K562 (cell line): ENCODE measurements around the gene EFEMP2. TPM values are rescaled to one million over a fixed set of nuclear protein-coding genes. Genes with fewer than 3 reads are reported as not detected.

Source experiments
- ARID1B ChIP-seq: fragments of 450-650 bp; IDR thresholded peaks from 2 replicates; pipeline ENCODE4 v1.6.1; 2016; ENCODE audit warnings: antibody characterized with exemption, mild to moderate bottlenecking, inconsistent platforms
- BACH1 ChIP-seq: fragments of 200-800 bp; sonication (Bioruptor generic); IDR thresholded peaks from 2 replicates; pipeline ENCODE4 v1.6.1; 2016; ENCODE audit warnings: missing genetic modification characterization, missing compliant biosample characterization
- CBX3 ChIP-seq, 2 experiments: IDR thresholded peaks; 1 replicate in 1 of 2; 2 replicates in 1 of 2; pipeline ENCODE4 v1.6.1; 2012; ENCODE audit warnings: inconsistent platforms in 2 of 2, low read length in 2 of 2, borderline replicate concordance in 1 of 2, control low read depth in 1 of 2
- CHD1 ChIP-seq: fragments of 200-600 bp; sonication (generic); IDR thresholded peaks from one replicate; pipeline ENCODE4 v1.6.1; 2012; ENCODE audit warnings: mild to moderate bottlenecking, moderate library complexity, low read length, inconsistent platforms
- COPS2 ChIP-seq: fragments of 450-650 bp; conservative IDR thresholded peaks from 2 replicates; pipeline ENCODE4 v1.6.1; 2016; ENCODE audit warnings: mild to moderate bottlenecking, moderate library complexity
- HEY1 ChIP-seq: fragments of 250-450 bp; sonication (Bioruptor Pico); IDR thresholded peaks from 2 replicates; pipeline ENCODE4 v1.5.0; 2020; ENCODE audit warnings: mild to moderate bottlenecking, moderate library complexity, borderline replicate concordance
- KLF13 ChIP-seq: fragments of 450-650 bp; IDR thresholded peaks from 2 replicates; pipeline ENCODE4 v1.6.1; 2016; ENCODE audit warnings: missing genetic modification characterization, low read depth, mild to moderate bottlenecking, missing compliant biosample characterization, moderate library complexity, borderline replicate concordance
- MBD2 ChIP-seq: sonication (generic); IDR thresholded peaks from 2 replicates; pipeline ENCODE4 v1.6.1; 2016; ENCODE audit warnings: low read depth, borderline replicate concordance
- MIER1 ChIP-seq: fragments of 450-650 bp; IDR thresholded peaks from 2 replicates; pipeline ENCODE4 v1.6.1; 2016; ENCODE audit warnings: antibody characterized with exemption, mild to moderate bottlenecking, low read depth
- SMC3 ChIP-seq: conservative IDR thresholded peaks from 2 replicates; pipeline ENCODE4 v1.6.1; 2011; ENCODE audit warnings: low read depth, low read length, improper control_type of control experiment; ENCODE audit not compliant: insufficient read depth
- TBP ChIP-seq: optimal IDR thresholded peaks from 2 replicates; pipeline ENCODE3; 2011; ENCODE audit warnings: low read depth, low read length, improper control_type of control experiment
- TEAD4 ChIP-seq, 2 experiments: sonication (generic) in 1 of 2; formaldehyde crosslinking in 1 of 2; IDR thresholded peaks; 2 replicates each; pipeline versions ENCODE4 v1.6.1 to v1.8.0; 2012 to 2022; ENCODE audit warnings: borderline replicate concordance in 1 of 2, inconsistent platforms in 1 of 2, low read length in 1 of 2, mild to moderate bottlenecking in 1 of 2, missing genetic modification reagents in 1 of 2
- ZFPM2 ChIP-seq: fragments of 250-450 bp; sonication (Bioruptor Pico); IDR thresholded peaks from 2 replicates; pipeline ENCODE4 v1.5.1; 2022; ENCODE audit warnings: mild to moderate bottlenecking
- ZNF586 ChIP-seq: fragments of 450-650 bp; formaldehyde crosslinking; conservative IDR thresholded peaks from 2 replicates; pipeline ENCODE4 v1.4.0; 2020; ENCODE audit warnings: mild to moderate bottlenecking, moderate library complexity
- ZNF589 ChIP-seq: fragments of 200-800 bp; sonication (Bioruptor generic); IDR thresholded peaks from 2 replicates; pipeline ENCODE4 v1.6.1; 2016; ENCODE audit warnings: low read depth, missing genetic modification characterization, missing compliant biosample characterization
- ZNF699 ChIP-seq: fragments of 250-450 bp; sonication (Bioruptor Pico); IDR thresholded peaks from 2 replicates; pipeline ENCODE4 v1.8.0; 2021; ENCODE audit warnings: mild to moderate bottlenecking, moderate library complexity; ENCODE audit not compliant: insufficient replicate concordance
- polyA plus RNA-seq, 8 experiments: library from polyadenylated mRNA; depleted of rRNA in 4 of 8; stranded (reverse) in 5 of 8; unstranded in 3 of 8; fragments of >200 nt; fragmentation: Nextera tagmentation in 2 of 8; fragmentation: Illumina TruSeq in 1 of 8; extraction: Ambion mirVana in 2 of 8; extraction: Trizol in 1 of 8; gene quantifications; 2 replicates each; pipeline versions ENCODE4 v1.2.1 to v1.2.3, GENCODE V29; 2011 to 2014; ENCODE audit warnings: inconsistent platforms in 1 of 8, missing spikeins in 1 of 8
- total RNA-seq, 7 experiments: library from RNA; depleted of rRNA in 6 of 7; stranded (reverse); fragments of >200 nt in 6 of 7; fragmentation: Illumina TruSeq in 2 of 7; extraction: Trizol in 2 of 7; gene quantifications; 2 replicates each; pipeline versions ENCODE4 v1.2.1 to v1.2.3, GENCODE V29; 2011 to 2021; ENCODE audit warnings: low replicate concordance in 1 of 7
- TF ChIP-seq, protein P1 (sequence below): fragments of 450-650 bp; IDR thresholded peaks from 2 replicates; pipeline ENCODE4 v1.6.1; 2016; ENCODE audit warnings: missing biosample characterization, missing genetic modification characterization
- TF ChIP-seq, protein P2 (sequence below): fragments of 200-800 bp; sonication (Bioruptor generic); IDR thresholded peaks from 2 replicates; pipeline ENCODE4 v1.6.1; 2017; ENCODE audit warnings: missing genetic modification characterization, missing compliant biosample characterization
- TF ChIP-seq, protein P3 (sequence below): fragments of 250-450 bp; sonication (Bioruptor Pico); IDR thresholded peaks from 2 replicates; pipeline ENCODE4 v1.5.1; 2021; ENCODE audit warnings: mild to moderate bottlenecking
- TF ChIP-seq, protein P4 (sequence below): IDR thresholded peaks from 2 replicates; pipeline ENCODE4 v1.6.1; 2016; ENCODE audit warnings: missing genetic modification characterization, missing compliant biosample characterization
- TF ChIP-seq, protein P5 (sequence below): fragments of 250-450 bp; sonication (Bioruptor Pico); IDR thresholded peaks from 2 replicates; pipeline ENCODE4 v1.9.0; 2021; ENCODE audit warnings: mild to moderate bottlenecking

EFEMP2 gene
- total and polyA plus RNA-seq, 9 of the 15 experiments (the other 6 are each of a cell fraction or from before 2014, with no cell fraction given), result 0.07 to 2.9 (median 0.69) TPM; not detected in 1

DNA sequence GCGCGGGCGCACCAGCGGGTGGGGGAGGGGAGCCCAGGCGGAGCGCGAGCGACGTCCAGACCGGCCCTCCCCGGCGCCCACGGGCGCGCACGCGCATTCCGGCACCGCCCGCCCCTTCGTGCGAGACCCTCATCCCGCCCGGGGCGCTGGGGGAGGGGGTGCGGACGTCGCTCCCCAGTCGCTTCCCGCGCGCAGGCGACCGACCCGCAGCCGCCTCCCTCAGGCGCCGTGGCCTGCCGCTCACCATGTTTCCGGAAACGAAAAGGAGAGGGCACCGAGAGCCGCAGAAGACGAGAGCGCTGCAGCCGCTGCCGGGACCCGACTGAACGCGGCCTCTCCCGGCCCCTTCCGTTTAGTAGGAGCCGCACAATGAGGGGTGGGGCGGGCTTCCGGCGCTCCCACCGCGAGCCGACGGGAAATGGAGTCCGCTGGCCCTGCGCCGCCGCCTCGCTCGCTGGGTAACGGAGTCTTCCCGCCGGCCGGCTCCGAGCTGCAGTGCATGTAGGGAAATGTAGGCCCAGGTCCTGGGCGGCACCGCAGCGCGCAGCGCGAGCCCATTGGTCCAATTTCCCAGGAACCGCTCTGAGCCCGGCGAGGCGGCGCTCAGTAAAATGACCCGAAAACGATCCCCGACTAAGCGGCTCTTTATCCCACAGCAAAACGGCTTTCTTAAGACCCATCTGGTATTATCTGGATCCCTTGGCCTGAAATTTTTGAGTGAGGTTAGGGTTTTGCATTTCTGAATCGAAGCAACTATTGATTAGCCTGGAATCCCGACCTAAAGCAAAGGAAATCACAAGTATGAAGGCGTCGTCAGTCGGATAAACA is 14.5 kb downstream of the EFEMP2 start, which contains the start of gene CFL1 (continued):
- TF ChIP-seq, protein P1, sequence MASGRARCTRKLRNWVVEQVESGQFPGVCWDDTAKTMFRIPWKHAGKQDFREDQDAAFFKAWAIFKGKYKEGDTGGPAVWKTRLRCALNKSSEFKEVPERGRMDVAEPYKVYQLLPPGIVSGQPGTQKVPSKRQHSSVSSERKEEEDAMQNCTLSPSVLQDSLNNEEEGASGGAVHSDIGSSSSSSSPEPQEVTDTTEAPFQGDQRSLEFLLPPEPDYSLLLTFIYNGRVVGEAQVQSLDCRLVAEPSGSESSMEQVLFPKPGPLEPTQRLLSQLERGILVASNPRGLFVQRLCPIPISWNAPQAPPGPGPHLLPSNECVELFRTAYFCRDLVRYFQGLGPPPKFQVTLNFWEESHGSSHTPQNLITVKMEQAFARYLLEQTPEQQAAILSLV, result no peak
- no peak for TF ChIP-seq BACH1
- peak; percentile 81 for TF ChIP-seq MBD2
- no peak for TF ChIP-seq TBP
- TF ChIP-seq ZFPM2, result no peak
- TF ChIP-seq ZNF586 (CRISPR knock-in tag), result no peak
- TF ChIP-seq ZNF589 (CRISPR knock-in tag), result no peak; the same call in 1 of the 2 replicates
- no peak for TF ChIP-seq MIER1
- no peak for TF ChIP-seq SMC3
- no peak for TF ChIP-seq CBX3 (IDR thresholded peaks at IDR 0.05; ENCODE audit: borderline replicate concordance in 1 of 2, low read length in 2 of 2)
- TF ChIP-seq CHD1, result no peak
- TF ChIP-seq TEAD4 (IDR thresholded peaks at IDR 0.05; ENCODE audit: low read length), result no peak; the same call in 1 of the 2 replicates
- TF ChIP-seq TEAD4 (CRISPR knock-in tag; IDR thresholded peaks at IDR 0.05; ENCODE audit: borderline replicate concordance), result no peak
- TF ChIP-seq HEY1 (CRISPR knock-in tag), result no peak
- TF ChIP-seq, protein P2, sequence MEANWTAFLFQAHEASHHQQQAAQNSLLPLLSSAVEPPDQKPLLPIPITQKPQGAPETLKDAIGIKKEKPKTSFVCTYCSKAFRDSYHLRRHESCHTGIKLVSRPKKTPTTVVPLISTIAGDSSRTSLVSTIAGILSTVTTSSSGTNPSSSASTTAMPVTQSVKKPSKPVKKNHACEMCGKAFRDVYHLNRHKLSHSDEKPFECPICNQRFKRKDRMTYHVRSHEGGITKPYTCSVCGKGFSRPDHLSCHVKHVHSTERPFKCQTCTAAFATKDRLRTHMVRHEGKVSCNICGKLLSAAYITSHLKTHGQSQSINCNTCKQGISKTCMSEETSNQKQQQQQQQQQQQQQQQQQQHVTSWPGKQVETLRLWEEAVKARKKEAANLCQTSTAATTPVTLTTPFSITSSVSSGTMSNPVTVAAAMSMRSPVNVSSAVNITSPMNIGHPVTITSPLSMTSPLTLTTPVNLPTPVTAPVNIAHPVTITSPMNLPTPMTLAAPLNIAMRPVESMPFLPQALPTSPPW (CRISPR knock-in tag), result peak; percentile 88
- TF ChIP-seq, protein P3, sequence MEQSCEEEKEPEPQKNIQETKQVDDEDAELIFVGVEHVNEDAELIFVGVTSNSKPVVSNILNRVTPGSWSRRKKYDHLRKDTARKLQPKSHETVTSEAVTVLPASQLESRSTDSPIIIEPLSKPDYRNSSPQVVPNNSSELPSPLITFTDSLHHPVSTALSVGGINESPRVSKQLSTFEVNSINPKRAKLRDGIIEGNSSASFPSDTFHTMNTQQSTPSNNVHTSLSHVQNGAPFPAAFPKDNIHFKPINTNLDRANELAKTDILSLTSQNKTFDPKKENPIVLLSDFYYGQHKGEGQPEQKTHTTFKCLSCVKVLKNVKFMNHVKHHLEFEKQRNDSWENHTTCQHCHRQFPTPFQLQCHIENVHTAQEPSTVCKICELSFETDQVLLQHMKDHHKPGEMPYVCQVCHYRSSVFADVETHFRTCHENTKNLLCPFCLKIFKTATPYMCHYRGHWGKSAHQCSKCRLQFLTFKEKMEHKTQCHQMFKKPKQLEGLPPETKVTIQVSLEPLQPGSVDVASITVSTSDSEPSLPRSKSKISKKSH, result no peak
- TF ChIP-seq ZNF699 (CRISPR knock-in tag), result no peak
- no peak for TF ChIP-seq ARID1B
- TF ChIP-seq, protein P4, sequence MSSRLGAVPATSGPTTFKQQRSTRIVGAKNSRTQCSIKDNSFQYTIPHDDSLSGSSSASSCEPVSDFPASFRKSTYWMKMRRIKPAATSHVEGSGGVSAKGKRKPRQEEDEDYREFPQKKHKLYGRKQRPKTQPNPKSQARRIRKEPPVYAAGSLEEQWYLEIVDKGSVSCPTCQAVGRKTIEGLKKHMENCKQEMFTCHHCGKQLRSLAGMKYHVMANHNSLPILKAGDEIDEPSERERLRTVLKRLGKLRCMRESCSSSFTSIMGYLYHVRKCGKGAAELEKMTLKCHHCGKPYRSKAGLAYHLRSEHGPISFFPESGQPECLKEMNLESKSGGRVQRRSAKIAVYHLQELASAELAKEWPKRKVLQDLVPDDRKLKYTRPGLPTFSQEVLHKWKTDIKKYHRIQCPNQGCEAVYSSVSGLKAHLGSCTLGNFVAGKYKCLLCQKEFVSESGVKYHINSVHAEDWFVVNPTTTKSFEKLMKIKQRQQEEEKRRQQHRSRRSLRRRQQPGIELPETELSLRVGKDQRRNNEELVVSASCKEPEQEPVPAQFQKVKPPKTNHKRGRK (tag), result no peak
- TF ChIP-seq, protein P5, sequence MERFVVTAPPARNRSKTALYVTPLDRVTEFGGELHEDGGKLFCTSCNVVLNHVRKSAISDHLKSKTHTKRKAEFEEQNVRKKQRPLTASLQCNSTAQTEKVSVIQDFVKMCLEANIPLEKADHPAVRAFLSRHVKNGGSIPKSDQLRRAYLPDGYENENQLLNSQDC, result 0 out of 2 replicates have a peak, but pooled peaks have one; percentile 68
- peak; percentile 67; the same call in 1 of the 2 replicates for TF ChIP-seq KLF13
- TF ChIP-seq COPS2, result no peak
